Left lobe of liver (tissue), 2 donors: ENCODE measurements around the gene TBR1. TPM values are rescaled to one million over a fixed set of nuclear protein-coding genes. Genes with fewer than 3 reads are reported as not detected.

ENCODE experiments used
- ATAC-seq: fragments of 200-7000 bp; cut with Tn5 transposase; one replicate; pipeline ENCODE4 v1.9.1; 2020; ENCODE audit warnings: mild to moderate bottlenecking, moderate library complexity
- DNase-seq: peaks from one replicate; pipeline ENCODE4 v3.0.0-alpha.2; 2020; ENCODE audit warnings: low spot score
- total RNA-seq: library from RNA; stranded (reverse); gene quantifications from one replicate; pipeline ENCODE4 v1.2.1, GENCODE V29; 2021
- donor health status: DM: no; HTN: no; CAD: no; lungs with moderate emphysema.
- donor health status: DM: no; HTN: yes; CAD: no.

Gene TBR1
- total RNA-seq, 1 donor from 2014 or later = not detected

DNA sequence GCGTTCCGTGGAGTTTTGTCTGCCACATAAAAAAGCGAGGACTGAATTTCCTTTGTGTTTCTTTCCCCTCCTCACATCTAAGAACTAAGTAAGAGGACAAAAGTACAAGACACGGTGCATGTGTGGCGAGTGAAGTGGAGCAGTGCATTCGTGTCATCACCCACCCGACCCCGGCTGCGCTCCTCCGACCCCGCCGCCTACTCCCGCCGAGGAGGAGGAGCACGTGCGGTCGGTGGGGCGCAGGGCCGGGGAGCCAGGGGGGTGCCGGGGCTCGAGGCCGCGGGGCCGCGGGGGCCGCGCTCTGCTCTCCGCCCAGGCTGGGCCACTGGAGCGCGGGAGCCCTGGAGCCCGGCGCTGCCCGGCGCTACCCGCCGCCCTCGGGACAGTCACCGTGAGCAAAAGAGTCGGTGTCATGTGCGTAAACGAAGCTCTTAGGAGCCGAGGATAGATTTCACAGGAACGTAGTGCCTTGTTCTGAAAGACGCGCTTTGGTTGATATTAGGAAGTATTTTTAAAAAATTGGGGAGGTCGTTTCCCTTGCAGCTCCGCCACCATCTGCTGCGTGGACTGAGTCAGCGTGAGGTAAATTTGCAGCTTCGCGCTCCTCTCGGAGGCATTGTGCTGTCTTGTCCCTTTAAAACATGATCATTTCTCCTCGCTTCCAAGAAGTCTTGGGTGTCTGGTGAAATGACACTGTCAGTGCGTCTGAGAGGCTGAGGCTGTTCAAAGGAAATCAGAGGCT lies 11.0 kb downstream of the TBR1 start:
- DNase-seq (no peak), ATAC-seq (no peak)

DNA sequence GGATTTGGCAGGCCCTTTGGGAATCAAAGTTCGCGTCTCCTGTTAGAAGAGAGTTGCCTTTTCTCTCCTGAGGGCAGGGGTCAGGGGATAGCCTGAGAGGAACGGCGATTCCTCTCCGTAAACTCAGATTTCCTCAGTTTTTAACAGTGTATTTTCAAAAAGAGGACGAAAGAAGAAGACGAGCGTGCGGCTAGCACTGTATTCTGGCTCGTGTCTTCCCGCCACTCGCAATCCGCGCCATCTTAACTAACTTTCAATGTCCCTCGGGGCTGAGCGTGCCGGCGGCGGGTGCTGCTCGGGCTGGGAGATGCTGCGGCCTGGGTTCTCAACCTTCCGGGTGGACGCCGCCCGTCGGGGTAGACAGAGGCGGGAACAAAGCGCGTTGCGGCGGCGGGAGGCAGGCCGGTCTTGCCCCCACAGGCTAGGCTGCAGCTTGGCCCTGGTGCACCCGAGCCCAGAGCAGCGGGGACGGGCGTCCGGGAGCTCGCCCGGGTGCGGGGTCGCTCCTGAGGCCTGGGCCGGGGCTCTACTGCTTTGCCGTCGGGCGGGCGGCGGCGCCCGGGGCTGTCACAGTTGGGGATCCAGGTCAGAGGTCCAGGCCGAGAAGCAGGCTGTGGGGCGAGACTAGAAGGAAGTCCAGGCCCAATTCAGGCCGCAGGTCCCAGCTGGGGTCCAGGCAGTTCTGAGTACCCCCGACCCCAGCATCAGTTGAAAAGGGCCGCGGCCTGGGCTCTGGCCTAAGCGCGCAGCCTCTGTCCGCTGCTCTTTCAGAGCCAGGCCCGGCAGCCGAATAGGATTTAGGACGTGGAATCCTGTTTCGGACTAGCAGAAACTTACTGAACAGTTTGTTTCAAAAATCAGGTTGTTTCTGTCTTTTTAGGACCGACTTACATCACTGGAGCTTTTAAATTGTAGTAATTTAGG lies 11.8 kb downstream of the TBR1 start:
- no peak for ATAC-seq

DNA sequence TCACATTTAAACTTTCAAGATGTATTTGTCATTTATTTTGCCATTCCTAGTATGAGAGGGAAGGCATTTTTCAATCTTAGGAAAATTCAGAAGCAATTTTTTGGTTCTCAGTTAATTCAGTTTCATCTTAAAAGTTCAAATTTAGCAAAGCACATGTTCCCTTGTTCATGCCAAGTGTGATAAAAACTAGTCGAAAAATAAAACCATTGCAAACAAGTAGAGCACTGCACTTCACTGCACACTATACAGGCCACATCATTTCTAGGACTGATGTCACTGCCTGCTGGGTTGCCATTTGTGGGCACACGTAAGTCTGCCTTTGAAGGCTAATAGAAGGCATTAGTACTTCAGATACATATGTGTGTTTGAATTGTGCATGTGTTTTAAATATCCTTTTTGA lies 14.3 kb downstream of the TBR1 start:
- ATAC-seq (no peak), DNase-seq (no peak)

More for the DNA sequence above, 11.8 kb downstream of the TBR1 start:
- no peak for DNase-seq

DNA sequence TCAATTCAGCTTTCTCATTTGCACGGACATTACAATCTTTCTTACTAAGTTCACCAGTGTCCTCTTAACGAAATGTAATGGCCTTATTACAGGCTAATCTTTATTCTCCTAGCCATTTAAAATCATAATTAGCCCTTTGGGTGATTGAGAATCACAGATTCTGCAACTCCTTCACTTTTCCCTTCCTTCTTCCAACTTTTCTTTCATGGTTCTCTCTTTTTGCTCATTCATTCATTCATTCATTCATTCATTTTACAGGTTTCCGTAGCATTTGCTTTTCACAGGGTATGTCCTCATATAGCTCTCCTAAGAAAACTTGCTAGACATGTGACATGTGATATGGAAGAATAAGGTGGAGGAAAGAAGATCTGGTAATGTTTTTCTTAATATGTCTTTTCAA lies 16.0 kb downstream of the TBR1 start:
- DNase-seq = no peak

DNA sequence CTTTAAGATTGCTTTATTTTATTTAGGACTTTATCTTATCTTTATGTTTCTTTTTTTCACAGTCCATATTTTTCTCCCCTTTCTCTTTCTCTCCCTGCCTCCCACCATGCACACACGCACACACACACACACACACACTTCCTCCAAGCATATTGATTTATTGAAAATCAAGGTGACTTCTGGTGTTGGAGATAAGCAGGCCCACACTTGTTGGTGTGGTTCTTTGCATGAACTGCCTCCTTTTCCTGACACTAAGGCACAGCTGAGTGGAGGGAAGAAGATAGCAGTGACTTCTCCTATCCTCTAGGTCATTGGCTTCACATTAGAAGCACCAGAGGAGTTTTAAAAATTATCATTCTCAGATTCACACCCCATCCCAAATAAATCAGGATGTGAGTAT lies 18.0 kb downstream of the TBR1 start:
- DNase-seq (no peak), ATAC-seq (no peak)

More for the DNA sequence above, 16.0 kb downstream of the TBR1 start:
- ATAC-seq = no peak

DNA sequence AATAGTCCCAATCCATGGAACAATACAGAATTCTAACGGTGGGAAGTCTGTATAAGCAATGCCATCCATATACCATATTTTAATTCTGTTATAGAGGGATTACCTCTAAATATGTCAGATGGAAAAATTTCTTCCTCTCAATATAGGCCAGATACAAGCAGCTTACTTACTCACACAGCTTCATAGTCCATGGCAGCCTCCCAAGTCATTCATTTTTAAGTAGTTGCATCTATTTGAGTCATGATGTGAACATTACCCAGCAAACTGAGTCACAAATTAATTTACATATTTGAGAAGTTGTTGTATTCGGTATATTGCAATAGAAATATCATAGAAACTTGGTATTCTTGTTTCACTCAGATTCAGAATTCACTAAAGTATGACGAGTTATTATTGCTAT lies 20.3 kb downstream of the TBR1 start:
- no peak for ATAC-seq

DNA sequence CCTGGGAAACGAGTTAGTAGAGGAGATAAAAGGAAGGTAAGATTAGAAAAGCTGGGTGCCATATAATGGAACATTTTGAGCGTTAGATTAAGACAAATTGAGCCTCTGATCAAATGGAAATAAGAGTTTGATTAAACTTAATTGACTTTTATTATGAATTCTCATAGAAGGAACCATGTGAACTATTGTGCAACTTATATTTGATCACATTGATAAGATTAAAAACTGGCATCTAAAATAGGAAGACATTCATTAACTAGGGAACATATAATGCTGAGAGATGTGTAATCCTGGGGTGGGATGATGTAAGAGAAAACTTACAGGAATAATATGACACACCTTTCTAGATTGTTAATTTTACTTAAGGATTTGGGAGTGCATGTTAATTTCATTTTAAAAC lies 22.5 kb downstream of the TBR1 start:
- no peak for DNase-seq
- no peak for ATAC-seq

More for the DNA sequence above, 20.3 kb downstream of the TBR1 start:
- no peak for DNase-seq

DNA sequence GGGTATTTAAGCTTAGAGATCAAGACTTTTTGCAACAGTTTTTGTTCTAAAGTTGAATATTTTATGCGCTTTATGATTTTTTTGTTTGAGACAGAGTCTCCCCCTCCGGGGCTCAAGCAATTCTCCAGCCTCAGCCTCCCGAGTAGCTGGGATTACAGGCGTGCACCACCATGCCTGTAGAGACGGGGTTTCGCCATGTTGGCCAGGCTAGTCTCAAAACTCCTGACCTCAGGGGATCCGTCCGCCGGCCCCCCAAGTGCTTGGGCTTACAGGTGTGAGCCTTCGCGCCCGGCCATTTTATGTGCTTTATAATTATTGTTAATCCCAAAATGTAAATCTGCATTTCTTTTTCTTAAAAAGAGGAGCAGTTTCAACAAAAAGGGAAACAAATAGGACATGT lies 29.0 kb downstream of the TBR1 start:
- ATAC-seq (no peak), DNase-seq (no peak)

DNA sequence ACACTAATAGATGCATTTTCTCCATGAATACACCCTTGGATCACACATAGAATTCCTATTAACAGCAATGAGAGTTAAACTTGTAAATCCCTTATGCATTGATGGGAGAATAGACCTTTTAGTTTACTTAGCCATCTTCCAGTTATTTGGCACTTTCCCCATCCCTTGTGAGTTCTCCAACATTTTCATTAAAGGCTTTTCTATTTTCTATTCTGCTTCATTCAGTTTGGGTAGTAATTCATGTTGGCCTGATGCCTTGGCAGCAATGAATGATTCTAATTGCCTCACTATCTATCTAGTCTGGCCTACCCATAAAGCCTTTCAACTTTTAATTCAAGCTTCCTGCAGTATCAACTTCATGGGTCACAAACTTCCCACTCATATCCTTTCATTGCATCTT lies 32.3 kb downstream of the TBR1 start:
- no peak for DNase-seq

DNA sequence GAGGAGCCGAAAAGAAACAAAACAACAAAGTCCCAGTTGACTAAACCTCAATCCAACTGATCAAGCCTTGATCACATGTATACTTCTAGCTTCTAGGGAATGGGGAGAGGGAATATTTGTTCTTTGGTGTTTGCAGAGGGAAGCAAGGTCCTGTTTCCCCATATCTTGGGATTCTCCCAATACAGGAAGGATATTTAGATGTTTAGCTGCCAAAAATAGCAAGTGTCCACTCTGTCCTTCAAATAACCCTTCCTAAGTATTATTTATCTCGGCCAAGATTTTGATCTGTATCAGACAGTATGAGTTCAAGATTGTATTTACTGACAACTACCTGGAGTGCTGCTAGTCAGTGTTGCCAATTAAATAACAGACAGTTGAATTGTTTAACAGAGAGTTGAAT lies 55.5 kb downstream of the TBR1 start:
- DNase-seq = no peak
- ATAC-seq = no peak

More for the DNA sequence above, 32.3 kb downstream of the TBR1 start:
- no peak for ATAC-seq

DNA sequence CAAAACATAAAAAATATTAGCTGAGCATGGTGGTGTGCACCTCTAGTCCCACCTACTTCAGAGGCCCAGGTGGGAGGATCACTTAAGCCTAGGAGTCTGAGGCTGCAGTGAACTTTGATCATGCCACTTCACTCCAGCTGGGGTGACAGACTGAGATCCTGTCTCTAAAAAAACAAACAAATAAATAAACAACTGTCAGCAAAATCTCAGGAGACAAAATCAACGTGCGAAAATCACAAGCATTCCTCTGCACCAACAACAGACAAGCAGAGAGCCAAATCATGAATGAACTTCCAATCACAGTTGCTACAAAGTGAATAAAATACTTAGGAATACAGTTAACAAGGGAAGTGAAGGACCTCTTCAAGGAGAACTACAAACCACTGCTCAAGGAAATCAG lies 58.8 kb downstream of the TBR1 start:
- ATAC-seq = no peak
- no peak for DNase-seq

Other genes with a start within 250 kb of the TBR1 start
- 20.4 TPM for gene PSMD14, start 107.9 kb upstream of the TBR1 start, total RNA-seq
- 0.15 TPM for gene SLC4A10, start 208.1 kb downstream of the TBR1 start, total RNA-seq